Vagina (tissue), 2 donors: Measurements from ENCODE around the gene ZNF221.

Experiments used
- CTCF ChIP-seq, 3 experiments: fragments of 450-650 bp in 2 of 3; fragments of 200-600 bp in 1 of 3; sonication (generic) in 1 of 3; IDR thresholded peaks; one replicate each; pipeline ENCODE4 v1.5.1; 2017 to 2019; ENCODE audit warnings: antibody characterized with exemption in 3 of 3, mild to moderate bottlenecking in 2 of 3, moderate library complexity in 2 of 3
- POLR2AphosphoS5 ChIP-seq, 2 donors: sonication (generic); formaldehyde crosslinking; IDR thresholded peaks; one replicate each; pipeline ENCODE4 v1.9.0; 2017; ENCODE audit warnings: antibody characterized with exemption in 2 of 2, mild to moderate bottlenecking in 2 of 2, low read depth in 1 of 2; ENCODE audit not compliant: insufficient read depth in 1 of 2

GRCh38 chr19:43934055-43934984, 16.7 kb upstream of the ZNF221 start:
- TF ChIP-seq CTCF (IDR thresholded peaks at IDR 0.05) (no peak), POLR2AphosphoS5 (IDR thresholded peaks at IDR 0.05; ENCODE audit: insufficient read depth in 1 of 2, low read depth in 1 of 2) (no peak)
